Natural killer cell (primary cell): Measurements from ENCODE around the gene FOXB1. TPM values are rescaled to one million over a fixed set of nuclear protein-coding genes. Genes with fewer than 3 reads are reported as not detected.
A peak's percentile ranks its signal among the peaks of the same experiment; 100 is the strongest.

Experiments
- ATAC-seq, 3 donors: fragments of 150-1000 bp in 2 of 3; fragments of 200-7000 bp in 1 of 3; cut with Tn5 transposase; 1 replicate in 1 of 3; 2 replicates in 2 of 3; pipeline ENCODE4 v1.10.0; 2021; ENCODE audit warnings: mild to moderate bottlenecking in 2 of 3, moderate library complexity in 2 of 3
- DNase-seq, 2 donors: peaks; one replicate each; pipeline versions ENCODE4 v3.0.0 to v3.0.0-alpha.2; 2013 to 2021; ENCODE audit warnings: mixed read lengths in 1 of 2
- H3K27ac ChIP-seq: one replicate; pipeline ENCODE4 v1.5.1; 2013; ENCODE audit warnings: mild to moderate bottlenecking, low read length
- H3K27me3 ChIP-seq: one replicate; pipeline ENCODE4 v1.6.1; 2013; ENCODE audit warnings: low read length; ENCODE audit not compliant: control insufficient read depth, insufficient read depth
- H3K36me3 ChIP-seq: one replicate; pipeline ENCODE4 v1.6.1; 2013; ENCODE audit warnings: low read length; ENCODE audit not compliant: control insufficient read depth, insufficient read depth
- H3K4me1 ChIP-seq: one replicate; pipeline ENCODE4 v1.6.1; 2013; ENCODE audit warnings: low read length; ENCODE audit not compliant: control insufficient read depth, insufficient read depth
- H3K4me3 ChIP-seq: one replicate; pipeline ENCODE4 v1.5.1; 2013; ENCODE audit warnings: low read length
- H3K9me3 ChIP-seq: one replicate; pipeline ENCODE4 v1.6.1; 2013; ENCODE audit warnings: low read length; ENCODE audit not compliant: control insufficient read depth, insufficient read depth
- H3K27ac Mint-ChIP-seq, 2 donors: one replicate each; pipeline ENCODE4 v1.8.0; 2022; ENCODE audit warnings: mild to moderate bottlenecking in 2 of 2, mixed read lengths in 2 of 2, moderate library complexity in 1 of 2
- H3K27me3 Mint-ChIP-seq, 2 donors: one replicate each; pipeline ENCODE4 v1.8.0; 2022; ENCODE audit warnings: low read depth in 2 of 2, mixed read lengths in 2 of 2
- H3K36me3 Mint-ChIP-seq: one replicate; pipeline ENCODE4 v1.8.0; 2022; ENCODE audit warnings: mixed read lengths
- H3K4me1 Mint-ChIP-seq, 2 donors: one replicate each; pipeline ENCODE4 v1.8.0; 2022; ENCODE audit warnings: mixed read lengths in 2 of 2
- H3K4me3 Mint-ChIP-seq: one replicate; pipeline ENCODE4 v1.8.0; 2022; ENCODE audit warnings: mild to moderate bottlenecking, moderate library complexity, mixed read lengths
- H3K9me3 Mint-ChIP-seq, 2 donors: one replicate each; pipeline ENCODE4 v1.8.0; 2022; ENCODE audit warnings: mixed read lengths in 2 of 2
- CTCF ChIP-seq: fragments of 200-600 bp; IDR thresholded peaks from one replicate; pipeline ENCODE4 v1.8.0; 2022; ENCODE audit warnings: antibody characterized with exemption
- WGBS: methylation state at CpG from one replicate; pipeline ENCODE4 v1.1.7; 2013; ENCODE audit warnings: missing lambda C conversion rate; ENCODE audit not compliant: insufficient coverage; 5-methylcytosine and 5-hydroxymethylcytosine counted together
- intact Hi-C: fragments of 100-400 bp; cut with micrococcal nuclease; formaldehyde crosslinking; loops from one replicate; pipeline ENCODE4 v1.14.2; 2022
- total RNA-seq, 4 donors: library from RNA; stranded (reverse); fragments of 120-200 nt in 1 of 4; gene quantifications; one replicate each; pipeline versions ENCODE4 v1.2.3 to v1.2.4, GENCODE V29; 2013 to 2022

The FOXB1 gene
- total RNA-seq, 3 donors from 2014 or later (not counting 1 experiment from before 2014, with no cell fraction given): not detected

- H3K9me3 ChIP-seq: peaks cover 8% of the 10 kb centered on the region
- Mint-ChIP-seq H3K27ac (peak overlapping the region; percentile 72 to 93), H3K4me3 (peak overlapping the region; percentile 96), H3K36me3 (no peaks in the 10 kb centered on the region), H3K9me3 (no peaks in the 10 kb centered on the region), H3K27me3 (peaks cover 74 to 86% of the 10 kb centered on the region in 2 donors), H3K4me1 (peaks cover 24 to 47% of the 10 kb centered on the region in 2 donors)
- H3K27me3 ChIP-seq: peaks cover 89% of the 10 kb centered on the region
- intact Hi-C loops: no loop called here
- DNase-seq (peak in 1 of 2 donors; percentile 20), ATAC-seq (no peak)
- H3K36me3 ChIP-seq: no peaks in the 10 kb centered on the region
- 36% methylated on average over 4 of the region's 4 CpGs for WGBS
- no peak overlapping the region for H3K27ac ChIP-seq
- H3K4me3 ChIP-seq: peak overlapping the region; percentile 47
- TF ChIP-seq CTCF: no peak
- H3K4me1 ChIP-seq: peaks cover 34% of the 10 kb centered on the region
Measured at GRCh38 chr15:60006873-60007272, 2.8 kb downstream of the FOXB1 start.

GRCh38 chr15:60009124-60009960 is 5.2 kb downstream of the FOXB1 start:
- TF ChIP-seq CTCF: no peak
- ATAC-seq (no peak), DNase-seq (no peak)
- Histone ChIP-seq H3K4me1 (peaks cover 26% of the 10 kb centered on the region), H3K4me3 (no peak overlapping the region), H3K9me3 (no peaks in the 10 kb centered on the region), H3K27me3 (peaks cover 71% of the 10 kb centered on the region), H3K27ac (no peak overlapping the region), H3K36me3 (no peaks in the 10 kb centered on the region)
- Mint-ChIP-seq H3K4me1 (peaks cover 24 to 34% of the 10 kb centered on the region in 2 donors), H3K9me3 (no peaks in the 10 kb centered on the region), H3K4me3 (no peak overlapping the region), H3K27ac (no peak overlapping the region), H3K27me3 (peaks cover 63 to 95% of the 10 kb centered on the region in 2 donors), H3K36me3 (no peaks in the 10 kb centered on the region)
- WGBS: 34% methylated on average over 6 of the region's 6 CpGs
- intact Hi-C loops: no loop called here

GRCh38 chr15:60009980-60010732 is 6.0 kb downstream of the FOXB1 start:
- Mint-ChIP-seq H3K27me3 (peaks cover 63 to 96% of the 10 kb centered on the region in 2 donors), H3K9me3 (no peaks in the 10 kb centered on the region), H3K4me1 (peaks cover 18 to 26% of the 10 kb centered on the region in 2 donors), H3K27ac (no peak overlapping the region), H3K4me3 (no peak overlapping the region), H3K36me3 (no peaks in the 10 kb centered on the region)
- WGBS: 49% methylated on average over 13 of the region's 13 CpGs
- Histone ChIP-seq H3K4me1 (peaks cover 18% of the 10 kb centered on the region), H3K27ac (no peak overlapping the region), H3K9me3 (no peaks in the 10 kb centered on the region), H3K4me3 (no peak overlapping the region), H3K27me3 (peaks cover 67% of the 10 kb centered on the region), H3K36me3 (no peaks in the 10 kb centered on the region)
- intact Hi-C loops: no loop called here
- TF ChIP-seq CTCF: no peak
- DNase-seq (no peak), ATAC-seq (no peak)
